Memory B cell (primary cell): Measurements from ENCODE around the gene TNIP3.

Experiments
- ATAC-seq: fragments of 150-1000 bp; cut with Tn5 transposase; 2 replicates; pipeline ENCODE4 v1.10.0; 2021; ENCODE audit warnings: low read depth, mild to moderate bottlenecking, moderate library complexity
- DNase-seq, 2 donors: peaks; one replicate each; pipeline ENCODE4 v3.0.0; 2022; ENCODE audit warnings: low spot score in 2 of 2
- H3K27ac Mint-ChIP-seq: one replicate; pipeline ENCODE4 v1.8.0; 2022; ENCODE audit warnings: mild to moderate bottlenecking, moderate library complexity, mixed read lengths
- H3K27me3 Mint-ChIP-seq: one replicate; pipeline ENCODE4 v1.8.0; 2022; ENCODE audit warnings: mixed read lengths
- H3K36me3 Mint-ChIP-seq: one replicate; pipeline ENCODE4 v1.8.0; 2022; ENCODE audit warnings: mild to moderate bottlenecking, mixed read lengths
- H3K4me1 Mint-ChIP-seq: one replicate; pipeline ENCODE4 v1.8.0; 2022; ENCODE audit warnings: mixed read lengths
- H3K4me3 Mint-ChIP-seq: one replicate; pipeline ENCODE4 v1.8.0; 2022; ENCODE audit warnings: mild to moderate bottlenecking, moderate library complexity, mixed read lengths
- H3K9me3 Mint-ChIP-seq: one replicate; pipeline ENCODE4 v1.8.0; 2022; ENCODE audit warnings: mixed read lengths

TNIP3 gene

DNA sequence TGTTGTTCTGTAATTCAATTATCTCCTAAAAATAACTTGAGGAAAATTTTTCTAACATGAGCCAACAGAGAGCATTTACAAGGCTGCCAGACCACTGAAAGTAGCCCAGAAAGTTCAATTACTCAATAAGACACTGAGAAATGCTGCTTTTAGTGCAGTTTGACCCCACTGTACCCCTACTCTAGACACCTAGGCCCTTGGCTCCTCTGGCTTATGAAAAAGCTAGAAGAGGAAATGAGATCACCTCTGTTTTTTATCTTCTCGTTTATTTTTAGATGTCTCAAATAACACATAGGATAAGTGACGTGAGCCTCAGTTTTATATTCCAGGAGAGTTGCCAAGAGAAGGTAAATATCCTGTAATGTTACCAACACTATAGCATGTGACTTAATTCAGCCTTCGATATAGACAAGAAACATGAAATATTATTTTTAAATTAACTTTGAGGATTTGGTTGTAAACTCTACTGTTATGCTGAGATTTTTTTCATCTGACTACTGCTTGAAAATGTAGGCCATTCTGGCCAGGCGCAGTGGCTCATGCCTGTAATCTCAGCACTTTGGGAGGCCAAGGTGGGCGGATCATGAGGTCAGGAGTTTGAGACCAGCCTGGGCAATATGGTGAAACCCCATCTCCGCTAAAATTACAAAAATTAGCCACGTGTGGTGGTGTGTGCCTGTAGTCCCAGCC is 24.4 kb downstream of the TNIP3 start:
- no peaks in the 10 kb centered on the region for H3K9me3 Mint-ChIP-seq
- DNase-seq (no peak), ATAC-seq (no peak)
- H3K4me3 Mint-ChIP-seq: no peak overlapping the region
- no peaks in the 10 kb centered on the region for H3K4me1 Mint-ChIP-seq
- no peaks in the 10 kb centered on the region for H3K36me3 Mint-ChIP-seq
- H3K27ac Mint-ChIP-seq: no peak overlapping the region
- H3K27me3 Mint-ChIP-seq: no peaks in the 10 kb centered on the region

DNA sequence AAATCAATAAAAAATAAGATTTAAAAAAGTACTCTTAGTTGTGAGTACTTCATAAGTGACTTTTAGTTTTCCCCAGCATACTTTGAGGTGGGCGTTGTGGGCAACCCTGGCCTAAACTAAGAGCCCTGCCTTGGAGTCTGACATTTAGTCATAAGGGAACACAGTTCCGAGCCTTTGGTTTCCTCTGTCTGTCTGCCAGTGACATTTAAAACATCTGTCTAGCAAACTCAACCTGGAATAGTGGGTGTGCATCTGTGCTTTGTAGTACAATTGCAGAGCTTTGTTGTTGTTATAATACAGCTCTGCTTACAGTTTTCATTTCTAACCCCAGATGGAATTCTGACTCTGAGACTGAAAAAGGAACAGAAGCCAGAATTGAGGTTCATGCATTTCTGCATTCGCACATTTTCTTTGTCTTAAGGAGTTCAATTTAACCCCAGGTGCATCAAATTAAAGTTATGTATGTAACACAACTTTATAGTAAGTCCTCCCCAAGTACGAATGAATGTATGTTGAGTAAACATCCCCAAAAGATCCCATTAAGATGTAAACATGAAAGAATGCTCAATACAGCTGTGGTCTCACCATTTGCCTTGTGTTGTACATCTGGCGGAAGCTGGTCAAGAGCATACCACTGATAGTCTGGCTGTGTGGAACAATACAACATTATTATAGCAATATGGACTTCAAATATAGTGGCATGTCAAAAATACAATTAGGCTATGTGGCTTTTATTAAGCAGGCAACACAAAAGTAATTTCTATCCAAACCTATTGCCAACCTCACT is 25.9 kb downstream of the TNIP3 start:
- no peaks in the 10 kb centered on the region for H3K9me3 Mint-ChIP-seq
- ATAC-seq: no peak
- H3K27me3 Mint-ChIP-seq: no peaks in the 10 kb centered on the region
- H3K36me3 Mint-ChIP-seq: no peaks in the 10 kb centered on the region
- no peak overlapping the region for H3K27ac Mint-ChIP-seq
- H3K4me1 Mint-ChIP-seq: no peaks in the 10 kb centered on the region
- no peak overlapping the region for H3K4me3 Mint-ChIP-seq
- DNase-seq: no peak

DNA sequence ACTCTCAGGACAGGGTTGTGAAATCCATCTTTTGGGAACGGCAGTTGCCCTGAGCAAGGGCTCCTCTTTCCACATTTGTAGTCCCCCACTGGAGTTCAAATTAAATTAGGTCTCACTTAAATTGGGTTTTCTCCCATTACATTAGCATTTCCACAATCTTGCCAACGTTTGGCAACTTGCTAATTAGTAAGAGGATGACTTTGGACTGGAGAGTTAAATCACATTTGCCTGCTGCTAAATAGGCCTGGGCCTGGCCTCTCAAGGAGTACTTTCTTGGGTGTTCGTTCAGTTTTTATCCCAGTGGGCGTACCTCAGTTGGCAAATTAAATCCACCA is 33.8 kb downstream of the TNIP3 start:
- no peak overlapping the region for H3K4me3 Mint-ChIP-seq
- ATAC-seq: no peak
- H3K4me1 Mint-ChIP-seq: no peaks in the 10 kb centered on the region

DNA sequence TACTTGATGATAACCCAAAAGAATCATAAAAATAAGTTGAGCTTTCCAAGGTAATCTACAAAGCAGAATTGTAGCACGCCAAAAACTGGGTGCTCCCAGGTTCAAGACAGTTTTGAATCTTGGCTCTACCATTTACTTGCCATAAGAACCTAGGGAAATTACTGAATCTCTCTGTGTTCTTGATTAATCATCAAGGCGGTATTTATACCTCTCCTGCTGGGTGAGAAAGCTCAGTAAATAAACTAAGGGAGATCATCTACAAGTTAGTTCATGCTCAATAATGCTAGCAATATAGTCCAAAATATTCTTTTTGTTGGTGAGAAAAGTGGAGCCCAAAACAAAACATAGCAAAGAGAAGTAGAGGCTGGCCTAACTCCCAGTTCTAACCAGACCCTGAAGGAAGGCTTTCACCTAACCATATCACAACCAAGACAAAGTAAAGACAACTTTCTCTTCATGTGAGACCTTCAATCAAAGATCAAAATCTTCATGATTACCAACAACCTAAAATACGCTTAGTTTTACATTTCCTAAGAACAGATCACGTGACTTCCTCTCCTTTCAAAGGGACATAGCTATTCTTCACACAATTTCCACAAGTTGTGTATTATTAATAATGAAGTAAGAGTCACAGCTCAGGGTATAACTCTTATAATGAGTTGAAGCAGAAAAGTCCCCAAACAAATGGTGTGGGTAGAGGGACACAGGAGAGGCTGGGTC is 34.4 kb downstream of the TNIP3 start:
- DNase-seq (no peak), ATAC-seq (no peak)
- Mint-ChIP-seq H3K4me1 (no peaks in the 10 kb centered on the region), H3K27ac (no peak overlapping the region), H3K36me3 (no peaks in the 10 kb centered on the region), H3K27me3 (no peaks in the 10 kb centered on the region), H3K9me3 (no peaks in the 10 kb centered on the region), H3K4me3 (no peak overlapping the region)

More for the DNA sequence above, 33.8 kb downstream of the TNIP3 start:
- Mint-ChIP-seq H3K9me3 (no peaks in the 10 kb centered on the region), H3K27ac (no peak overlapping the region), H3K36me3 (no peaks in the 10 kb centered on the region), H3K27me3 (no peaks in the 10 kb centered on the region)
- no peak for DNase-seq

DNA sequence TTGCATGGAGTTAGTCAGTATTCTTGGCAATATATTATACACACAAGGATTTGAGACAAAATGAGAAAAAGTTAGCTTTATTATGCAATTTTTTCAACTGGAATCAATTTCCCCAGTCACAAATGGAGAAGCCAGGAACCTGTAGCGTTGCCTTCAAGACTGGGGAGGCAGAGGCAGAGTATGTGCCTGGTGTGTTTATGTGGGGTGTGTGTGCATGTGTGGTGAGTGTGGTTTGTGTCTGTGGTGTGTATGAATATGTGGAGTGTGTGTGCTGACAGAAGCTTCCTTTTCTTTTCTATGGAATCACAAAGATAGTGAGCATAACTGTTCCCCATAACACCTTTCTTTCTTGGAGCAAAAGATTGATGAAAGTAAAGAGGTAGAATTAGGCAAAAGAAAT is 37.0 kb downstream of the TNIP3 start:
- ATAC-seq (no peak), DNase-seq (no peak)
- H3K27ac Mint-ChIP-seq: no peak overlapping the region
- H3K27me3 Mint-ChIP-seq: no peaks in the 10 kb centered on the region
- no peaks in the 10 kb centered on the region for H3K4me1 Mint-ChIP-seq
- H3K4me3 Mint-ChIP-seq: no peak overlapping the region
- no peaks in the 10 kb centered on the region for H3K36me3 Mint-ChIP-seq
- H3K9me3 Mint-ChIP-seq: no peaks in the 10 kb centered on the region

DNA sequence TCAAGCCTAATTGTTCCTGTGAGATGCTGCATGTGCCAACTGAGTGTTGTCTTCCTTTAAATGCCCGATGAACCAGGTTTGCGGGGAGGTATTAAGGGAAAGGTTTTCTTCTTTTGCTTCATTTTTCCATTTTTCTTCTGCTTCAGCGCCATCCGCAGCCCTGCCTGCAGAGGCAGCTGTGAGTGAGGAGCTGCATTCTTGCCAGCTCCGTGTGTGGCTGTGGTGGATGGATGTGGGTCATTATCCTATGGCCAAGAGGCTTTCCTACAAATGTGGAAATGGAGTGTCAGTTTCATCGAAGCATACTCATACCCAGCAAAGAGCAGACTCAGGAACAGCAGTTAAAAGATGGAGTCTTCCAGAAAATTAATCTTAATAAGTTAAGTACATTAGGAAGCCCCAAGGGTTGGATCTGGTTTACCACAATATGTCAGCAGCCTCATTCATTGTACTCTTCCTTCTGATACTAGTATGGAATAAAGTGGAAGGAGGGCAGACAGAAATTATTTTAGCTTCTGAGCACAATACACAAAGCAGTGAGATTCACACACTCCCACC is 37.6 kb downstream of the TNIP3 start:
- no peaks in the 10 kb centered on the region for H3K27me3 Mint-ChIP-seq
- ATAC-seq: no peak
- H3K4me3 Mint-ChIP-seq: no peak overlapping the region
- no peaks in the 10 kb centered on the region for H3K36me3 Mint-ChIP-seq
- H3K27ac Mint-ChIP-seq: no peak overlapping the region
- H3K4me1 Mint-ChIP-seq: no peaks in the 10 kb centered on the region
- no peak for DNase-seq
- no peaks in the 10 kb centered on the region for H3K9me3 Mint-ChIP-seq

DNA sequence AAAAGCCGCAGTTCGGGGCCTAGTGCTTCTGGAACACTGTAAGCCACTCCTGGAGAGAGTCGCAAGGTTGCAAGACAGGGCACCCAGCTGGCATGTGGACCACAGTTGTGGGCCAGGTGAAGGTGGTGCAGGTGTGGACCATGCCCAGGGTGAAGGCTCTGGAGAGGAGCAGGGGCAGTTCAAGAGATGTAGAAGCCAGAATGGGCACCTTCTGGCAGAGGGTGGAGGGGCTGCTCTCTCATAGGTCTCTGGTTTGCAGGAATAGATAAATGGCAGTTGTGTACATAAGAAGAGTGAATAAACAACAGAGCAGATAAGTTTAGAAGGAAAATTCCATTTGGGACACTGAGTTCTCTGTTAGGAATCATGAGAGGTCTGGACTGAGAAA is 38.6 kb downstream of the TNIP3 start:
- DNase-seq (no peak), ATAC-seq (no peak)
- Mint-ChIP-seq H3K4me1 (no peaks in the 10 kb centered on the region), H3K27ac (no peak overlapping the region), H3K4me3 (no peak overlapping the region), H3K9me3 (no peaks in the 10 kb centered on the region), H3K36me3 (no peaks in the 10 kb centered on the region), H3K27me3 (no peaks in the 10 kb centered on the region)

DNA sequence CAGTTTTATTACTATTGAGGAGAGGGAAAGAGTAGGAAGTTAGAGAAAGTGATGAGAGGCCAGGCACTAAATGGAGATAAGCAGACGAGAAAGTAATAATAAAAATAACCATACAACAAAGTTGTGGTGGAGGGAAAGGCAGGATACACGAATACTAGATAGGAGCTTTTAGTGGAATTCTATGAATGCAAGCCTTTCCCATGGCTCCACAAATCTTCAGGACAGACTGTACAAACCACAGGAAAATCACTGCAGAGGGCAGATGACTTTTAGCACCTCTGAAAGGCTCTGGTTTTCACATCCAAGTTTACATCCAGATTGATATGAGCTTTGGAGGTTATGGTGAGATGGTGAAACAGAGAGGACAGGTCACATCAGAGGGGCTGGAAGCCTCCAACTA is 41.5 kb downstream of the TNIP3 start:
- H3K9me3 Mint-ChIP-seq: no peaks in the 10 kb centered on the region
- H3K36me3 Mint-ChIP-seq: no peaks in the 10 kb centered on the region
- no peak overlapping the region for H3K27ac Mint-ChIP-seq
- DNase-seq (no peak), ATAC-seq (no peak)
- no peaks in the 10 kb centered on the region for H3K4me1 Mint-ChIP-seq
- H3K27me3 Mint-ChIP-seq: no peaks in the 10 kb centered on the region
- no peak overlapping the region for H3K4me3 Mint-ChIP-seq

DNA sequence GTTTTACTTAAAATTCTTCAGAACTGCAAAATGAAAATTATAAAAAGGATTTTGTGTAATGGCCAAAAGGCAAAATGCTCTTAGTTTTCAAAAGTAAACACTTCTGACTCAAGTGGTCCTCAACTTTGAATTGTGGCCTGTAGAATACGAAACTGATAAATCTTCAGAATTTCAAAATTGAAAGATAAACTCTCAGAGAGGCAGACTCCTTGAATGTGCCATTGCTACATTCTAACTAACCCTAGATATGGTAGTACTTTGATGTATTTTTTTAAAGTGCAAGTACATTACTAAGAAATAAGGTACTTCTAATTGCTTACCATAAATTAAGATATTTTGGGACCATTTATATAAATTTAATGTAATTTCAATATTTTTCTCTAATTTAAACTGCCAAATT is 44.4 kb downstream of the TNIP3 start:
- ATAC-seq (no peak), DNase-seq (no peak)
- Mint-ChIP-seq H3K36me3 (no peaks in the 10 kb centered on the region), H3K27me3 (no peaks in the 10 kb centered on the region), H3K4me1 (no peaks in the 10 kb centered on the region), H3K27ac (no peak overlapping the region), H3K9me3 (no peaks in the 10 kb centered on the region), H3K4me3 (no peak overlapping the region)

DNA sequence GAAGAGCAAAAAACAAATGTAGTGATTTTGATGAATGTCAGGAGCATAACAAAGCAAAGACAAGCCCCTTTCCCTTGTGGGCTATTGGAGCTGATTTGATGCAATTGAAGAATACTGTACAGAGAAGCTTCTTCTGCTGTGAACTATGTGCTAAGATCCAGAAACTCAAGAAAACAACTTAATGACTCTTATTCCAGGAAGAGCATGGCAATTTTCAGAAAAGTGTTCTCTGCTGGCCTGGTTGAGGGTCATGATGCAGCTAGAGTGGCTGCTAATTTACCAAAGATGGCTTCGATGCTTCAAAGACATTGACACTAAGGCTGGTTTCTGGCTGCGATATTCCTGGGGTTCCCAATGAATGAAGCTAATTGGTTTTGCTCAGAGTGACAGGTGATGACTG is 45.8 kb downstream of the TNIP3 start:
- Mint-ChIP-seq H3K36me3 (no peaks in the 10 kb centered on the region), H3K27me3 (no peaks in the 10 kb centered on the region), H3K27ac (no peak overlapping the region), H3K4me3 (no peak overlapping the region), H3K4me1 (no peaks in the 10 kb centered on the region), H3K9me3 (no peaks in the 10 kb centered on the region)
- DNase-seq (no peak), ATAC-seq (no peak)

DNA sequence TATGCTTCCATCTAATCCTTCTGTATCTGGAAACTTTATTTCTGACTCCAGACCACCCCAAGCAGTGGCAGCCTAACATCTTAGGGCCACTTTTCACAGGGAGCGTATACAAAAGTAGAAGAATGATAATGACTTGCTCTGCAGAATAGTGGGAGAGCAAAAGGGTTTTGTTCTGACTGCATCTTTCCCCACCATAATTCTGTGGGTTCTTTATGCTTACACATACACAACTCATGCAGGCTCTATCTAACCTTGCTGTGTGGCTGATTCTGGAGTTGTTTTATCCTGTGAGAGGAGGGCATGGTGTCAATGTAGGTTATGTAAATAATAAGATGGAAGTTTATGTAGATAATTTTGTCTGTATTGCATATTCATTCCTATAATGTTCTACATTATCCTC is 49.4 kb downstream of the TNIP3 start:
- no peaks in the 10 kb centered on the region for H3K9me3 Mint-ChIP-seq
- DNase-seq (no peak), ATAC-seq (no peak)
- no peaks in the 10 kb centered on the region for H3K36me3 Mint-ChIP-seq
- no peaks in the 10 kb centered on the region for H3K4me1 Mint-ChIP-seq
- no peaks in the 10 kb centered on the region for H3K27me3 Mint-ChIP-seq
- H3K4me3 Mint-ChIP-seq: no peak overlapping the region
- H3K27ac Mint-ChIP-seq: no peak overlapping the region

DNA sequence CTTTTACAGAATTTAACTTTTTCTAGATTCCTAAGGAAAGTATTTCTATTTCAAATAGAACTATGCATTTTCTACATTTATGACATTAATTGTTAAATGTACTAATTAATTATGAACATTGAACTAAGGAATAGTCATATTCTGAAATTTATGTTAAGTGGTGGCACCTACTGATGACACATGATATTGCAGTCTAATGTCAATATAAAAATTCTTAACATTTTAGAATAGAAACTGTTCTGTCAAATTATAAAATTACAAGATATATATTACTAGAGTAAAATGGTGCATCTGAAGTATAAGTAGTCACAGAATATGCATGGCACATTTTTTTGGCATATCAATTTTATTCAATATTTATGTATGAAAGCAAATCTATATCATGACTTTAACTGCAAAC is 51.6 kb downstream of the TNIP3 start:
- no peaks in the 10 kb centered on the region for H3K4me1 Mint-ChIP-seq
- no peaks in the 10 kb centered on the region for H3K36me3 Mint-ChIP-seq
- H3K4me3 Mint-ChIP-seq: no peak overlapping the region
- H3K9me3 Mint-ChIP-seq: no peaks in the 10 kb centered on the region
- no peak for ATAC-seq
- no peak overlapping the region for H3K27ac Mint-ChIP-seq
- DNase-seq: no peak
- no peaks in the 10 kb centered on the region for H3K27me3 Mint-ChIP-seq

DNA sequence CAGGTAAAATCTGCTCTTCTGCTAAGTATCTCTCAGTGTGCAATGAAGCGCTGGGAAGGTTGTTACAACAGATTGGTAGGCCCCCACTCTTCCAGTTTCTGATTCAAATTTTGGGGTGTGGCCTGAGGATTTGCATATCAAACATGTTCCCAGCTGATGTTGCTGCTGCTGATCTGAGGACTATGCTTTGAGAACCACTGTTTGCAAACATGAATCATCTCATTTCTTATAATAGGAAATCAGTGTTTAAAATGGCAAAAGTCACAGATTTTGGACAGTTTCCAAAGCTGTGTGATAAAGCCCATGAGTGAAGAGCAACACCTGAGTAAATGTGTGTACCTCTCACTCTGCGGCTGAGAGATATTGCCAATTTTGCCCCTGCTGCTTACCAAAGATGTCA is 55.6 kb downstream of the TNIP3 start:
- ATAC-seq (no peak), DNase-seq (no peak)
- H3K4me3 Mint-ChIP-seq: no peak overlapping the region
- no peaks in the 10 kb centered on the region for H3K4me1 Mint-ChIP-seq
- H3K27me3 Mint-ChIP-seq: peaks cover 2% of the 10 kb centered on the region
- H3K9me3 Mint-ChIP-seq: peaks cover 5% of the 10 kb centered on the region
- H3K36me3 Mint-ChIP-seq: no peaks in the 10 kb centered on the region
- H3K27ac Mint-ChIP-seq: no peak overlapping the region

DNA sequence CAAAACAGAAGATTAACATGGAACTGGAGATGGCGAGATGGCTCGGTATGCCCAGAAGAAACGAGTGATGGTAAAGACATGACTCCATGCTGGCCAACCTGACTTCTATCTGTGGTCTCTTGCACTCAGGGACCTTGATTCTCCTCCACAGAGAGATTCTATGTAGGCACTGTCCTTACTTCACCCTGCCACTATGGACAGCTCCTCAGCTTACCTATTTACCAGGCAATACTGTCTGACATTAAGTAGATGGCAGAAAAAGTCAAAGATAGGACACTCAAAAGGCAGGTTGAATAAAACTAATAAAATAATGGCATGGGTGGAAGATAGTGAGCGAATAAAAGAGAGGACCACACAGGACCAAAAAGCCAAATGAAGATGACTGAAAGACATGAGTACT is 56.6 kb downstream of the TNIP3 start:
- H3K4me1 Mint-ChIP-seq: no peaks in the 10 kb centered on the region
- peaks cover 5% of the 10 kb centered on the region for H3K9me3 Mint-ChIP-seq
- ATAC-seq (no peak), DNase-seq (no peak)
- H3K27me3 Mint-ChIP-seq: peaks cover 2% of the 10 kb centered on the region
- no peak overlapping the region for H3K27ac Mint-ChIP-seq
- no peaks in the 10 kb centered on the region for H3K36me3 Mint-ChIP-seq
- no peak overlapping the region for H3K4me3 Mint-ChIP-seq
